ENCODE results near the gene ITSN2.

GRCh38 chr2:24272161-24272802 lies 88.1 kb downstream of the ITSN2 start:
- TF ChIP-seq CTCF (IDR thresholded peaks at IDR 0.05) (no peak), POLR2A (IDR thresholded peaks at IDR 0.05) (no peak)
